ENCODE data around the gene F3. TPM values are rescaled to one million over a fixed set of nuclear protein-coding genes. Genes with fewer than 3 reads are reported as not detected.

The F3 gene
- polyA plus RNA-seq, 1 of the 3 experiments (the other 2 are of a cell fraction): 1.8 TPM

DNA sequence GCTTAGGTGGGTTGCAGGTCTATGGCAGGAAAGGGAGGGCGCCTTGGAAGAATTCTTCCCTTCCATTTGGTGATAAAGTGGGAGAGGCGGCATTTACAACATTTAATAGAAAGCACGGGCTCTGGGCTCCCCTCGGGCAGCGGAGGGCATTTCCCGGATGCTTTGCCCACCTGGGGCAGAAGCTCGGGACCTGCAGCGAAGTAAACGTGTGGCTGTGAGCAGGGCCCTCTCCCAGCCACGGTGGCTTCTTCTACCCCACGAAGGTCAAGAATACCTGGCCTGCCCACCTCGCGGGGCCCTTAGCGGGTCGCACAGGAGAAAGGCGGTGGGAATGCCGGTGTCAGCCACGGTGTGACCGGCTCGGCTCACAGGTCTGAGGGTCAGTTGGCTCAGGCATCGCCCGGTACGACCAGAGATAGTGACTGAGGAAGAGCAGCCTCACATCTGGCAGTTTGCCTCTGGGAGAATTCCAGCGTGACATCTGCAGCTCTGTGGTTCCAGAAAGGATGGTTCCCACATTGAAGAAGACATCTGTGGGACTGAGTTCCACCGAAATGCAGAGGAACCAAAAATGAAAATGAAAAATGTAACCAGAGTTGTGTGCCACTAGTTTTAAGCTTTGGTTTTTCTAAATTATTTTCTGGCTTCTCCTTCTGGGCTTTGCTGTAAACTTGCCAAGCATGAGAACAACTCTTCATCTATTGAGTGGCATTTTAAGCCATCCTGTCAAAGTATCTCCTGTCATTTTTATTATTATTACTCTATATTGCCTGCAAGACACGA lies 720 bp upstream of the F3 start:
- peak overlapping the region; percentile 73 to 86 for H3K4me3 ChIP-seq (ENCODE audit: low read depth in 2 of 2, low read length in 1 of 2)
- peak; percentile 12; the same call in 1 of the 2 replicates for TF ChIP-seq NFIC (IDR thresholded peaks at IDR 0.05; ENCODE audit: borderline replicate concordance)
- no peak for TF ChIP-seq GATA2 (CRISPR knock-in tag; IDR thresholded peaks at IDR 0.05)
- TF ChIP-seq CHD2 (IDR thresholded peaks at IDR 0.05; ENCODE audit: low read length, partially characterized antibody): peak; percentile 12
- peak; percentile 57 for TF ChIP-seq TCF12 (IDR thresholded peaks at IDR 0.05)
- TF ChIP-seq RCOR1 (IDR thresholded peaks at IDR 0.05; ENCODE audit: low read length): peak; percentile 64; the same call in 1 of the 2 replicates
- no peak for TF ChIP-seq SIN3A (IDR thresholded peaks at IDR 0.05; ENCODE audit: borderline replicate concordance, low read depth, low read length)
- H3K9me2 ChIP-seq: no peaks in the 10 kb centered on the region
- WGBS (ENCODE audit: low lambda C conversion rate): 17% methylated on average over 21 of the region's 26 CpGs
- no peaks in the 10 kb centered on the region for H3K9me3 ChIP-seq
- no peaks in the 10 kb centered on the region for H4K20me1 ChIP-seq (ENCODE audit: insufficient read depth)
- no peaks in the 10 kb centered on the region for H3K36me3 ChIP-seq (replicated peaks in 1 of 2; ENCODE audit: control insufficient read depth in 1 of 2, insufficient read depth in 2 of 2, low read length in 1 of 2)
- peak overlapping the region; percentile 87 for H2AFZ ChIP-seq (ENCODE audit: low read depth)
- peaks cover 21% of the 10 kb centered on the region for H3F3A ChIP-seq (replicated peaks; ENCODE audit: insufficient read depth)
- ChIA-PET POLR2A (interaction anchor here (0.6 to 1.5 kb wide), 2 partner anchors 15 to 262 kb away, joined by 3 to 4 read pairs; no protein-coding TSS in a partner anchor), CTCF (interaction anchor here (0.9 to 3.0 kb wide), 9 partner anchors 12 to 633 kb away, joined by 3 to 25 read pairs (median 4); partner anchors contain the start of gene GCLM)
- H3K4me2 ChIP-seq: peak overlapping the region; percentile 88
- H3K27ac ChIP-seq (ENCODE audit: low read depth in 2 of 2, low read length in 1 of 2): peak overlapping the region; percentile 41 to 68; a peak in 2 of 4 replicates
- H3K27me3 ChIP-seq (ENCODE audit: insufficient read depth): no peaks in the 10 kb centered on the region
- peak overlapping the region; percentile 38; the same call in 1 of the 2 replicates for H3K9ac ChIP-seq
- peak; percentile 62 for DNase-seq
- H3K79me2 ChIP-seq (ENCODE audit: insufficient read depth): no peaks in the 10 kb centered on the region
- peaks cover 12 to 15% of the 10 kb centered on the region in 2 experiments; a peak in 3 of 4 replicates for H3K4me1 ChIP-seq (ENCODE audit: control insufficient read depth in 1 of 2, insufficient read depth in 2 of 2, low read depth in 1 of 2, low read length in 1 of 2)

DNA sequence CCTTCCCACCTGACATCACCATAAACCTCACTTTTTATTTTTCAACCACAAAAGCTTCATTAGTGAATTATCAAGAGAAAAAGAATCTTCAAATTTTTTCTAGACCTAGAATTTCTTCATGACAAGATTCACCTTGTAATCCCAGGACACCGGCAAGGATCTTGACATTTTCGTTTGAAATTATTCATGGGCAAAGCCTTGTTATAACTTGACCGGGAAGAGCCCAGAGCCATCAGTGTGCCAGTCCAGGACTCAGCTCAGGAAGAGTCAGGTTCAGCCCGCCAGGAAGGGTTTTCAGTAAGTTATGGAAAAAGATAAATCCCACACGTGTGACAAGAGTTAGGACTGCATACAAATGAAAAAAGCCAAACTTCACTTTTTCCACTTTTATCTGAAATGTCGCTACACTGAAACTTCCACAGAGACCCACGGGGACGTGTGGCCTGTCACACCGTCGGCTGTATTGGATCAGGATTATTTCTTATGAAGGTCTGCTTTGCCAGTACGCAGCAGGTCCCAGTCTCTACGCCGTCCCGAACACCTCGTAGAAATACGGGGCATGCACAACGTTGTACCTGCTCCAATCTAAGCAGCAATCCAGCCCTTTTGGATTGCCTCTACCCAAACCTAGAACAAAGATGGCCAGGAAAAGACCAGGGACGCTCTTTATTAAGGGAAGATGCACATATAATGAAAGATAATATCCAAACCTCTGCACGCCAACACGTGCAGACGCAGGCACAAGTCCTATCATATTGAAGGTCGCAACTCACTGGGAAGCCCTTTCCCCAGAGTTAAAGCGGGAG lies 916 bp downstream of the F3 start:
- Histone ChIP-seq H4K20me1 (ENCODE audit: insufficient read depth) (no peaks in the 10 kb centered on the region), H2AFZ (ENCODE audit: low read depth) (peak overlapping the region; percentile 94), H3K4me3 (ENCODE audit: low read depth in 2 of 2, low read length in 1 of 2) (peak overlapping the region; percentile 73 to 86), H3K4me1 (ENCODE audit: control insufficient read depth in 1 of 2, insufficient read depth in 2 of 2, low read depth in 1 of 2, low read length in 1 of 2) (peaks cover 14 to 15% of the 10 kb centered on the region in 2 experiments; a peak in 3 of 4 replicates), H3K9me2 (no peaks in the 10 kb centered on the region), H3K4me2 (peak overlapping the region; percentile 89), H3K36me3 (replicated peaks in 1 of 2; ENCODE audit: control insufficient read depth in 1 of 2, insufficient read depth in 2 of 2, low read length in 1 of 2) (peaks cover 0 to under 1% of the 10 kb centered on the region in 2 experiments), H3K9ac (peak overlapping the region; percentile 57; the same call in 1 of the 2 replicates), H3F3A (replicated peaks; ENCODE audit: insufficient read depth) (peaks cover 21% of the 10 kb centered on the region), H3K79me2 (ENCODE audit: insufficient read depth) (no peaks in the 10 kb centered on the region), H3K27me3 (ENCODE audit: insufficient read depth) (no peaks in the 10 kb centered on the region), H3K9me3 (no peaks in the 10 kb centered on the region), H3K27ac (ENCODE audit: low read depth in 2 of 2, low read length in 1 of 2) (no peak overlapping the region; a peak in 1 of 4 replicates)
- ChIA-PET CTCF (interaction anchor here (0.9 to 3.0 kb wide), 7 partner anchors 9 to 264 kb away, joined by 4 to 25 read pairs (median 4); no protein-coding TSS in a partner anchor), POLR2A (no interaction called here)
- 87% methylated on average over 23 of the region's 23 CpGs for WGBS (ENCODE audit: low lambda C conversion rate)
- no peak for DNase-seq
- TF ChIP-seq RAD21 (IDR thresholded peaks at IDR 0.05; ENCODE audit: low read length) (no peak), MXI1 (IDR thresholded peaks at IDR 0.05; ENCODE audit: low read depth, low read length) (peak; percentile 28; the same call in 1 of the 2 replicates)

DNA sequence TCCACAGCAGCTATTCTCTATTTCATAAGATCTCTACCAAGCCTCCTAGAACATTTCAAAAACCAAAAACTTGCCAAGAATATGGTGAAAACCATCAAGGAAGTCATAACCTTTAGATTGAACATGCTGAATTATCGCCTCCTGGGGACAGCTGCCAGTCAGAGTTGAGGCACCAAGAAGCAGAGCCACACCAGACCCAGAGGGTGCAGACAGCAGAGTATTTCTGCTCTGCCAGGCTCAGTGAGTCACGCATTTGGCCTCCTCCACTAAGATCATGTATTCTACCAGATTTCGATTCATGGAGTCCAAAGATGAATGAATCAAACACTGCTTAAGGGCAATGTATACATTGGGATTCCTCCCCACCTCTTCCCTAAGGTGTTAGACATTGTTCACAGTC lies 2.1 kb downstream of the F3 start:
- Histone ChIP-seq H3K27ac (ENCODE audit: low read depth in 2 of 2, low read length in 1 of 2) (no peak overlapping the region), H3K9me3 (no peaks in the 10 kb centered on the region), H4K20me1 (ENCODE audit: insufficient read depth) (no peaks in the 10 kb centered on the region), H3K4me3 (ENCODE audit: low read depth in 2 of 2, low read length in 1 of 2) (no peak overlapping the region), H3K27me3 (ENCODE audit: insufficient read depth) (no peaks in the 10 kb centered on the region), H3K4me2 (no peak overlapping the region), H3K36me3 (replicated peaks in 1 of 2; ENCODE audit: control insufficient read depth in 1 of 2, insufficient read depth in 2 of 2, low read length in 1 of 2) (peaks cover 0 to 6% of the 10 kb centered on the region in 2 experiments), H3F3A (replicated peaks; ENCODE audit: insufficient read depth) (peaks cover 10% of the 10 kb centered on the region), H3K9me2 (no peaks in the 10 kb centered on the region), H3K4me1 (ENCODE audit: control insufficient read depth in 1 of 2, insufficient read depth in 2 of 2, low read depth in 1 of 2, low read length in 1 of 2) (peaks cover 9 to 14% of the 10 kb centered on the region in 2 experiments; a peak in 3 of 4 replicates), H3K79me2 (ENCODE audit: insufficient read depth) (no peaks in the 10 kb centered on the region), H3K9ac (no peak overlapping the region), H2AFZ (ENCODE audit: low read depth) (no peak overlapping the region)
- TF ChIP-seq, protein P1, sequence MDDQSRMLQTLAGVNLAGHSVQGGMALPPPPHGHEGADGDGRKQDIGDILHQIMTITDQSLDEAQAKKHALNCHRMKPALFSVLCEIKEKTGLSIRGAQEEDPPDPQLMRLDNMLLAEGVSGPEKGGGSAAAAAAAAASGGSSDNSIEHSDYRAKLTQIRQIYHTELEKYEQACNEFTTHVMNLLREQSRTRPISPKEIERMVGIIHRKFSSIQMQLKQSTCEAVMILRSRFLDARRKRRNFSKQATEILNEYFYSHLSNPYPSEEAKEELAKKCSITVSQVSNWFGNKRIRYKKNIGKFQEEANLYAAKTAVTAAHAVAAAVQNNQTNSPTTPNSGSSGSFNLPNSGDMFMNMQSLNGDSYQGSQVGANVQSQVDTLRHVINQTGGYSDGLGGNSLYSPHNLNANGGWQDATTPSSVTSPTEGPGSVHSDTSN (IDR thresholded peaks at IDR 0.05): peak; percentile 61
- TF ChIP-seq CHD2 (IDR thresholded peaks at IDR 0.05; ENCODE audit: low read length, partially characterized antibody): no peak
- no peak for TF ChIP-seq MXI1 (IDR thresholded peaks at IDR 0.05; ENCODE audit: low read depth, low read length)
- TF ChIP-seq EP300 (IDR thresholded peaks at IDR 0.05; ENCODE audit: borderline replicate concordance in 1 of 2, low read depth in 1 of 2, low read length in 1 of 2): no peak
- no peak for TF ChIP-seq JUND (IDR thresholded peaks at IDR 0.05)
- TF ChIP-seq NRF1 (IDR thresholded peaks at IDR 0.05; ENCODE audit: low read depth, low read length): no peak
- TF ChIP-seq, protein P2, sequence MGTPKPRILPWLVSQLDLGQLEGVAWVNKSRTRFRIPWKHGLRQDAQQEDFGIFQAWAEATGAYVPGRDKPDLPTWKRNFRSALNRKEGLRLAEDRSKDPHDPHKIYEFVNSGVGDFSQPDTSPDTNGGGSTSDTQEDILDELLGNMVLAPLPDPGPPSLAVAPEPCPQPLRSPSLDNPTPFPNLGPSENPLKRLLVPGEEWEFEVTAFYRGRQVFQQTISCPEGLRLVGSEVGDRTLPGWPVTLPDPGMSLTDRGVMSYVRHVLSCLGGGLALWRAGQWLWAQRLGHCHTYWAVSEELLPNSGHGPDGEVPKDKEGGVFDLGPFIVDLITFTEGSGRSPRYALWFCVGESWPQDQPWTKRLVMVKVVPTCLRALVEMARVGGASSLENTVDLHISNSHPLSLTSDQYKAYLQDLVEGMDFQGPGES (IDR thresholded peaks at IDR 0.05; ENCODE audit: low read depth, low read length): no peak
- TF ChIP-seq GABPA (IDR thresholded peaks at IDR 0.05; ENCODE audit: low read depth): no peak
- peak; percentile 36; the same call in 1 of the 2 replicates for TF ChIP-seq TCF12 (IDR thresholded peaks at IDR 0.05)
- no peak for TF ChIP-seq SMC3 (IDR thresholded peaks at IDR 0.05; ENCODE audit: low read depth, low read length)
- TF ChIP-seq FOSL2 (IDR thresholded peaks at IDR 0.05; ENCODE audit: borderline replicate concordance, low read depth): peak; percentile 29; the same call in 1 of the 2 replicates
- CTCF ChIA-PET: interaction anchor here (0.8 to 3.0 kb wide), 4 partner anchors 10 to 267 kb away, joined by 3 to 25 read pairs (median 4); no protein-coding TSS in a partner anchor
- WGBS (ENCODE audit: low lambda C conversion rate): 100% methylated on average over 1 of the region's 3 CpGs
- POLR2A ChIA-PET: no interaction called here
- no peak for DNase-seq
